ENCODE data around the gene BIN1. TPM values are rescaled to one million over a fixed set of nuclear protein-coding genes. Genes with fewer than 3 reads are reported as not detected.

BIN1 gene
- total RNA-seq, 1 experiment from 2014 or later = 31.8 TPM

DNA sequence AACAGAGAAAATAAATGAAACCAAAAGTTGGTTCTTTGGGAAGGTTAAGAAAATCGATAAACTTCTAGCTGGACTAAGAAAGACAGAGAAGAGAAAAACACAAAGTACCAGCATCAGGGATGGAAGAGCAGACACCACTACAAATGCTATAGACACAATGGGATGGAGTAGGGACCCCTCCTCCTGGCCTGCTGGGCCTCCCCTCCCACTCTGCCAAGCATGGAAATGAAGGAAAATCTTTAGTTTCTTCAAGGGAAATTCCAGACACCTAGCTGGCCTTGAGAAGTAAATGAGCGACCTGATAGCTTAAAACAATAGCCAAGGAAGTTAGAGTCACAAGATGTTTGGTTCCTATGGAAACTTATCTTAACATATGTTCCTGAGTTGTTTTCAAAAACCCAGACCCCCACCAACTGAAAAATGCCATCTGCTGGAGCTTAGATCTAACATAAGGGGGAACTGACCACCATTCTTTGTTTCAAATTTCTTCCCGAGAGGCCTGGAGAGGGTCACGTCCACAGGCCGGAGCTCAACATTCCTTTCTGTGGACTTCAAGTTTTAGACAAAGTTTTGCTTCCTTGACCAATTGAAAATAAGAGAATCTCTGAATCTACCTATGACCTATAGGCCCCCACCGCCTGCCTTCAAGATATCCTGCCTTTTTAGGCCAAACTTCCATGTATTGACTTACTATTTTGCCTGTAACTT lies 101.9 kb downstream of the BIN1 start:
- ATAC-seq (no peak), DNase-seq (ENCODE audit: low read depth, low spot score) (no peak)
- TF ChIP-seq CEBPB (IDR thresholded peaks at IDR 0.05; ENCODE audit: low read depth) (no peak), SP1 (IDR thresholded peaks at IDR 0.05; ENCODE audit: low read depth) (no peak), TCF7L2 (IDR thresholded peaks at IDR 0.05; ENCODE audit: borderline replicate concordance, extremely low read depth, insufficient read depth, insufficient read length) (no peak), RAD21 (IDR thresholded peaks at IDR 0.05; ENCODE audit: low read depth) (no peak), SRF (IDR thresholded peaks at IDR 0.05; ENCODE audit: low read depth) (no peak), SIN3A (IDR thresholded peaks at IDR 0.05; ENCODE audit: low read depth) (no peak), ZNF274 (IDR thresholded peaks at IDR 0.05; ENCODE audit: low read depth, low read length) (no peak), CBX3 (IDR thresholded peaks at IDR 0.05; ENCODE audit: low read depth) (no peak), EGR1 (IDR thresholded peaks at IDR 0.05; ENCODE audit: low read depth) (no peak)
- POLR2A ChIA-PET = no interaction called here
- Histone ChIP-seq H3K9ac (ENCODE audit: low read length) (no peak overlapping the region), H3K9me2 (ENCODE audit: insufficient read depth) (no peaks in the 10 kb centered on the region), H3K4me2 (ENCODE audit: low read length) (no peak overlapping the region), H3K27ac (ENCODE audit: low read depth, low read length) (no peak overlapping the region), H3K4me3 (replicated peaks in 1 of 2; ENCODE audit: low read depth in 1 of 2, low read length in 2 of 2) (no peak overlapping the region), H4K20me1 (ENCODE audit: insufficient read depth) (no peaks in the 10 kb centered on the region), H2AFZ (ENCODE audit: low read depth, low read length, poor library complexity, severe bottlenecking) (no peak overlapping the region), H3K27me3 (ENCODE audit: insufficient read depth, low read length) (peaks cover 4% of the 10 kb centered on the region; the same call in 1 of the 2 replicates), H3K4me1 (ENCODE audit: control insufficient read depth in 1 of 2, insufficient read depth in 2 of 2, low read length in 2 of 2) (no peaks in the 10 kb centered on the region), H3K79me2 (ENCODE audit: insufficient read depth, low read length) (no peaks in the 10 kb centered on the region), H3K9me3 (ENCODE audit: control insufficient read depth in 1 of 2, insufficient read depth in 1 of 2, low read depth in 1 of 2, low read length in 2 of 2) (no peaks in the 10 kb centered on the region), H3K36me3 (ENCODE audit: control insufficient read depth in 1 of 2, insufficient read depth in 2 of 2, low read length in 2 of 2) (no peaks in the 10 kb centered on the region)
- CTCF ChIA-PET = interaction anchor here (1.1 kb wide), 1 partner anchor 9 kb away, joined by 3 read pairs; no protein-coding TSS in a partner anchor
- RAD21 ChIA-PET (ENCODE audit: low non-redundant PET in 1 of 2, low total read pairs in 2 of 2, uncharacterized antibody in 2 of 2, unreplicated experiment in 2 of 2) = no interaction called here
- BruUV-seq (replicated peaks) = no TSS peak
- intact Hi-C loops (cut with micrococcal nuclease) = no loop called here

DNA sequence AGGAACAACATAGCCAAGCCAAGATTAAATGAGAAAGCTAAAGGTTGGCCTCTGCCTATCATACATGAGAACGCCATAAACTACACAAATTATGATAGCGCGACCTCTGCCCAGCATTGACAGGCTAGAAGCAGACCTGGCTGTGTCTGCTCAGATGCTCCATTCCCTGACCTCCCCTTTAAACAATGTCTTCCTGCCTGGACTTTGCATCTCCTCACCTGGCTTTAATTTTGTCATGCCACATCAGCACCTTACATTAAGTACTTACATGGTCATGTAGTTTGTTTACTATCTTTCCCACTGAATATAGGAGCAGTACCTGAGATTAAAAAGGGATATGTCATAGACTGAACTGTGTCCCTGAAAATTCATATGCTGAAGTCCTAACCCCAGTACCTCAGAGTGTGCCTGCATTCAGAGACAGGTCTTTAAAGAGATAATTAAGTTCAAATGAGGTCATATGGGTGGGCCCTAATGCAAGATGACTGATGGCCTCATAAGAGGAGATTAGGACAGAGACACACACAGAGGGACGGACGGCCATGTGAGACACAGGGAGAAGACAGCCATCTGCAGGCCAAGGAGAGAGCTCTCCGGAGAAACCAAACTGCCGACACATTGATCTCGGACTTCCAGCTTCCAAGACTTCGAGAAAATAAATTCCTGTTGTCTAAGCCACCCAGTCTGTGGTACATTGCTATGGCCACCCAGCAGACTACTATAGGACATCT lies 103.7 kb downstream of the BIN1 start:
- Histone ChIP-seq H3K9me3 (ENCODE audit: control insufficient read depth in 1 of 2, insufficient read depth in 1 of 2, low read depth in 1 of 2, low read length in 2 of 2) (no peaks in the 10 kb centered on the region), H3K4me2 (ENCODE audit: low read length) (no peak overlapping the region), H2AFZ (ENCODE audit: low read depth, low read length, poor library complexity, severe bottlenecking) (no peak overlapping the region), H3K27me3 (ENCODE audit: insufficient read depth, low read length) (no peaks in the 10 kb centered on the region), H3K36me3 (ENCODE audit: control insufficient read depth in 1 of 2, insufficient read depth in 2 of 2, low read length in 2 of 2) (no peaks in the 10 kb centered on the region), H3K9me2 (ENCODE audit: insufficient read depth) (no peaks in the 10 kb centered on the region), H3K9ac (ENCODE audit: low read length) (no peak overlapping the region), H3K4me1 (ENCODE audit: control insufficient read depth in 1 of 2, insufficient read depth in 2 of 2, low read length in 2 of 2) (no peaks in the 10 kb centered on the region), H4K20me1 (ENCODE audit: insufficient read depth) (no peaks in the 10 kb centered on the region), H3K27ac (ENCODE audit: low read depth, low read length) (no peak overlapping the region), H3K4me3 (replicated peaks in 1 of 2; ENCODE audit: low read depth in 1 of 2, low read length in 2 of 2) (no peak overlapping the region), H3K79me2 (ENCODE audit: insufficient read depth, low read length) (no peaks in the 10 kb centered on the region)
- ChIA-PET POLR2A (no interaction called here), CTCF (no interaction called here), RAD21 (ENCODE audit: low non-redundant PET in 1 of 2, low total read pairs in 2 of 2, uncharacterized antibody in 2 of 2, unreplicated experiment in 2 of 2) (interaction anchor here in 1 of 2 experiments (0.6 kb wide), 1 partner anchor 155 kb away, joined by 3 read pairs; no protein-coding TSS in a partner anchor)
- no peak for DNase-seq (ENCODE audit: low read depth, low spot score)
- no peak for ATAC-seq
- intact Hi-C loops (cut with micrococcal nuclease) = no loop called here
- BruUV-seq (replicated peaks) = no TSS peak
- TF ChIP-seq, protein P1, sequence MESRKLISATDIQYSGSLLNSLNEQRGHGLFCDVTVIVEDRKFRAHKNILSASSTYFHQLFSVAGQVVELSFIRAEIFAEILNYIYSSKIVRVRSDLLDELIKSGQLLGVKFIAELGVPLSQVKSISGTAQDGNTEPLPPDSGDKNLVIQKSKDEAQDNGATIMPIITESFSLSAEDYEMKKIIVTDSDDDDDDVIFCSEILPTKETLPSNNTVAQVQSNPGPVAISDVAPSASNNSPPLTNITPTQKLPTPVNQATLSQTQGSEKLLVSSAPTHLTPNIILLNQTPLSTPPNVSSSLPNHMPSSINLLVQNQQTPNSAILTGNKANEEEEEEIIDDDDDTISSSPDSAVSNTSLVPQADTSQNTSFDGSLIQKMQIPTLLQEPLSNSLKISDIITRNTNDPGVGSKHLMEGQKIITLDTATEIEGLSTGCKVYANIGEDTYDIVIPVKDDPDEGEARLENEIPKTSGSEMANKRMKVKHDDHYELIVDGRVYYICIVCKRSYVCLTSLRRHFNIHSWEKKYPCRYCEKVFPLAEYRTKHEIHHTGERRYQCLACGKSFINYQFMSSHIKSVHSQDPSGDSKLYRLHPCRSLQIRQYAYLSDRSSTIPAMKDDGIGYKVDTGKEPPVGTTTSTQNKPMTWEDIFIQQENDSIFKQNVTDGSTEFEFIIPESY (IDR thresholded peaks at IDR 0.05; ENCODE audit: extremely low read depth, insufficient replicate concordance, low read length) = no peak
- no peak for TF ChIP-seq YY1 (IDR thresholded peaks at IDR 0.05; ENCODE audit: extremely low read depth, insufficient replicate concordance, low read depth, low read length)
- TF ChIP-seq CBX3 (IDR thresholded peaks at IDR 0.05; ENCODE audit: low read depth) = no peak
- TF ChIP-seq EZH2 (IDR thresholded peaks at IDR 0.05) = no peak
- TF ChIP-seq, protein P2, sequence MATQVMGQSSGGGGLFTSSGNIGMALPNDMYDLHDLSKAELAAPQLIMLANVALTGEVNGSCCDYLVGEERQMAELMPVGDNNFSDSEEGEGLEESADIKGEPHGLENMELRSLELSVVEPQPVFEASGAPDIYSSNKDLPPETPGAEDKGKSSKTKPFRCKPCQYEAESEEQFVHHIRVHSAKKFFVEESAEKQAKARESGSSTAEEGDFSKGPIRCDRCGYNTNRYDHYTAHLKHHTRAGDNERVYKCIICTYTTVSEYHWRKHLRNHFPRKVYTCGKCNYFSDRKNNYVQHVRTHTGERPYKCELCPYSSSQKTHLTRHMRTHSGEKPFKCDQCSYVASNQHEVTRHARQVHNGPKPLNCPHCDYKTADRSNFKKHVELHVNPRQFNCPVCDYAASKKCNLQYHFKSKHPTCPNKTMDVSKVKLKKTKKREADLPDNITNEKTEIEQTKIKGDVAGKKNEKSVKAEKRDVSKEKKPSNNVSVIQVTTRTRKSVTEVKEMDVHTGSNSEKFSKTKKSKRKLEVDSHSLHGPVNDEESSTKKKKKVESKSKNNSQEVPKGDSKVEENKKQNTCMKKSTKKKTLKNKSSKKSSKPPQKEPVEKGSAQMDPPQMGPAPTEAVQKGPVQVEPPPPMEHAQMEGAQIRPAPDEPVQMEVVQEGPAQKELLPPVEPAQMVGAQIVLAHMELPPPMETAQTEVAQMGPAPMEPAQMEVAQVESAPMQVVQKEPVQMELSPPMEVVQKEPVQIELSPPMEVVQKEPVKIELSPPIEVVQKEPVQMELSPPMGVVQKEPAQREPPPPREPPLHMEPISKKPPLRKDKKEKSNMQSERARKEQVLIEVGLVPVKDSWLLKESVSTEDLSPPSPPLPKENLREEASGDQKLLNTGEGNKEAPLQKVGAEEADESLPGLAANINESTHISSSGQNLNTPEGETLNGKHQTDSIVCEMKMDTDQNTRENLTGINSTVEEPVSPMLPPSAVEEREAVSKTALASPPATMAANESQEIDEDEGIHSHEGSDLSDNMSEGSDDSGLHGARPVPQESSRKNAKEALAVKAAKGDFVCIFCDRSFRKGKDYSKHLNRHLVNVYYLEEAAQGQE (IDR thresholded peaks at IDR 0.05; ENCODE audit: low read depth) = no peak
- no peak for TF ChIP-seq ZNF274 (IDR thresholded peaks at IDR 0.05; ENCODE audit: low read depth, low read length)
